Measurements from ENCODE around the gene NCCRP1. TPM values are rescaled to one million over a fixed set of nuclear protein-coding genes. Genes with fewer than 3 reads are reported as not detected.

The NCCRP1 gene
- total RNA-seq, 1 experiment from 2014 or later: 23.2 TPM

- Histone ChIP-seq H3K4me1 (replicated peaks; ENCODE audit: insufficient read depth) (no peaks in the 10 kb centered on the region), H3K27ac (no peak overlapping the region), H3K9me3 (ENCODE audit: insufficient read depth, low read depth) (no peaks in the 10 kb centered on the region), H4K20me1 (ENCODE audit: insufficient read depth) (no peaks in the 10 kb centered on the region), H3K9me2 (ENCODE audit: insufficient read depth) (no peaks in the 10 kb centered on the region), H3K4me3 (no peak overlapping the region), H3K4me2 (no peak overlapping the region), H2AFZ (no peak overlapping the region), H3K27me3 (ENCODE audit: insufficient read depth, low read depth) (no peaks in the 10 kb centered on the region), H3K36me3 (ENCODE audit: low read depth) (no peaks in the 10 kb centered on the region), H3F3A (ENCODE audit: insufficient read depth, low read depth) (no peaks in the 10 kb centered on the region; the same call in 1 of the 2 replicates), H3K79me2 (ENCODE audit: low read depth) (no peaks in the 10 kb centered on the region)
- intact Hi-C loops (cut with micrococcal nuclease; ENCODE audit: unreplicated experiment): no loop called here
- TF ChIP-seq CTCF (conservative IDR thresholded peaks at IDR 0.05): no peak
- TF ChIP-seq EZH2 (IDR thresholded peaks at IDR 0.05; ENCODE audit: low read depth): no peak
- POLR2A ChIA-PET (ENCODE audit: unreplicated experiment): interaction anchor here (0.7 kb wide), 1 partner anchor 588 kb away, joined by 4 read pairs; no protein-coding TSS in a partner anchor
- CTCF ChIA-PET: no interaction called here
- BruUV-seq (replicated peaks): no TSS peak
- DNase-seq: no peak
These were observed 8.6 kb downstream of the NCCRP1 start for GRCh38 chr19:39205449-39205764.

- H3K36me3 ChIP-seq (ENCODE audit: low read depth): no peaks in the 10 kb centered on the region
- H2AFZ ChIP-seq: no peak overlapping the region
- no peak overlapping the region for H3K4me2 ChIP-seq
- H3F3A ChIP-seq (ENCODE audit: insufficient read depth, low read depth): peaks cover 3% of the 10 kb centered on the region; the same call in 1 of the 2 replicates
- no peaks in the 10 kb centered on the region for H3K27me3 ChIP-seq (ENCODE audit: insufficient read depth, low read depth)
- no peaks in the 10 kb centered on the region for H3K9me3 ChIP-seq (ENCODE audit: insufficient read depth, low read depth)
- no peak overlapping the region for H3K4me3 ChIP-seq
- POLR2A ChIA-PET (ENCODE audit: unreplicated experiment): no interaction called here
- TF ChIP-seq CTCF (conservative IDR thresholded peaks at IDR 0.05) (no peak), EZH2 (IDR thresholded peaks at IDR 0.05; ENCODE audit: low read depth) (no peak)
- H3K9me2 ChIP-seq (ENCODE audit: insufficient read depth): no peaks in the 10 kb centered on the region
- DNase-seq: no peak
- no peaks in the 10 kb centered on the region for H4K20me1 ChIP-seq (ENCODE audit: insufficient read depth)
- no peak overlapping the region for H3K27ac ChIP-seq
- CTCF ChIA-PET: no interaction called here
- no peaks in the 10 kb centered on the region for H3K79me2 ChIP-seq (ENCODE audit: low read depth)
- H3K4me1 ChIP-seq (replicated peaks; ENCODE audit: insufficient read depth): no peaks in the 10 kb centered on the region
- no TSS peak for BruUV-seq (replicated peaks)
- intact Hi-C loops (cut with micrococcal nuclease; ENCODE audit: unreplicated experiment): no loop called here
These were observed 9.4 kb downstream of the NCCRP1 start for GRCh38 chr19:39206122-39206521.

GRCh38 chr19:39207293-39207836, 10.6 kb downstream of the NCCRP1 start:
- CTCF ChIA-PET: no interaction called here

More at GRCh38 chr19:39207293-39207836, 10.6 kb downstream of the NCCRP1 start:
- H3K79me2 ChIP-seq (ENCODE audit: low read depth): no peaks in the 10 kb centered on the region
- H3K4me3 ChIP-seq: no peak overlapping the region
- BruUV-seq (replicated peaks): no TSS peak
- TF ChIP-seq EZH2 (IDR thresholded peaks at IDR 0.05; ENCODE audit: low read depth) (no peak), CTCF (conservative IDR thresholded peaks at IDR 0.05) (no peak)
- no peaks in the 10 kb centered on the region for H4K20me1 ChIP-seq (ENCODE audit: insufficient read depth)
- H3K4me2 ChIP-seq: no peak overlapping the region
- no peak overlapping the region for H2AFZ ChIP-seq
- H3K27me3 ChIP-seq (ENCODE audit: insufficient read depth, low read depth): no peaks in the 10 kb centered on the region
- H3F3A ChIP-seq (ENCODE audit: insufficient read depth, low read depth): peaks cover 5% of the 10 kb centered on the region; the same call in 1 of the 2 replicates
- intact Hi-C loops (cut with micrococcal nuclease; ENCODE audit: unreplicated experiment): no loop called here
- POLR2A ChIA-PET (ENCODE audit: unreplicated experiment): interaction anchor here (0.7 kb wide), 1 partner anchor 167 kb away, joined by 7 read pairs; no protein-coding TSS in a partner anchor
- no peaks in the 10 kb centered on the region for H3K36me3 ChIP-seq (ENCODE audit: low read depth)
- H3K9me3 ChIP-seq (ENCODE audit: insufficient read depth, low read depth): no peaks in the 10 kb centered on the region
- H3K4me1 ChIP-seq (replicated peaks; ENCODE audit: insufficient read depth): no peaks in the 10 kb centered on the region
- H3K27ac ChIP-seq: no peak overlapping the region
- H3K9me2 ChIP-seq (ENCODE audit: insufficient read depth): no peaks in the 10 kb centered on the region
- no peak for DNase-seq

Measured in PC-9 (cell line).